Astrocyte (in vitro differentiated cells and primary cell): ENCODE data around the gene PALS2. TPM values are rescaled to one million over a fixed set of nuclear protein-coding genes. Genes with fewer than 3 reads are reported as not detected.

Experiments used
- DNase-seq: peaks from one replicate; pipeline ENCODE4 v3.0.0-alpha.2; 2010; ENCODE audit warnings: low read depth
- FAIRE-seq: peaks from 2 replicates; lab custom pipeline; 2011; peaks lifted over from hg19 to GRCh38; lab: Jason Lieb, UNC
- H2AFZ ChIP-seq: 2 replicates; pipeline ENCODE4 v1.6.0; 2012; ENCODE audit warnings: low read depth, low read length, inconsistent platforms
- H3K27ac ChIP-seq: 2 replicates; pipeline ENCODE4 v1.5.1; 2011; ENCODE audit warnings: low read depth, low read length, inconsistent platforms
- H3K27me3 ChIP-seq: 2 replicates; pipeline ENCODE4 v1.6.0; 2011; ENCODE audit warnings: low read length, inconsistent platforms; ENCODE audit not compliant: insufficient read depth
- H3K36me3 ChIP-seq: 2 replicates; pipeline ENCODE4 v1.5.1; 2011; ENCODE audit warnings: low read length, inconsistent platforms; ENCODE audit not compliant: insufficient read depth
- H3K4me1 ChIP-seq: 2 replicates; pipeline ENCODE4 v1.5.1; 2011; ENCODE audit warnings: low read length, inconsistent platforms; ENCODE audit not compliant: insufficient read depth
- H3K4me2 ChIP-seq: 2 replicates; pipeline ENCODE4 v1.6.0; 2012; ENCODE audit warnings: low read length, inconsistent platforms
- H3K4me3 ChIP-seq: 2 replicates; pipeline ENCODE4 v1.5.1; 2011; ENCODE audit warnings: low read depth, mild to moderate bottlenecking, low read length, inconsistent platforms; ENCODE audit not compliant: insufficient read depth
- H3K79me2 ChIP-seq: 2 replicates; pipeline ENCODE4 v1.6.0; 2012; ENCODE audit warnings: mild to moderate bottlenecking, low read length, inconsistent platforms; ENCODE audit not compliant: insufficient read depth
- H3K9ac ChIP-seq: 2 replicates; pipeline ENCODE4 v1.6.0; 2012; ENCODE audit warnings: mild to moderate bottlenecking, low read length, inconsistent platforms
- H3K9me3 ChIP-seq: 2 replicates; pipeline ENCODE4 v1.5.1; 2012; ENCODE audit warnings: low read depth, mild to moderate bottlenecking, low read length, inconsistent platforms; ENCODE audit not compliant: insufficient read depth
- H4K20me1 ChIP-seq: 2 replicates; pipeline ENCODE4 v1.6.0; 2012; ENCODE audit warnings: low read length, inconsistent platforms; ENCODE audit not compliant: insufficient read depth
- H3K27ac Mint-ChIP-seq: one replicate; pipeline ENCODE4 v1.8.0; 2021; ENCODE audit warnings: mild to moderate bottlenecking, mixed read lengths; ENCODE audit not compliant: unreplicated experiment
- H3K27me3 Mint-ChIP-seq: one replicate; pipeline ENCODE4 v1.8.0; 2021; ENCODE audit warnings: low read depth, mixed read lengths; ENCODE audit not compliant: unreplicated experiment
- H3K36me3 Mint-ChIP-seq: one replicate; pipeline ENCODE4 v1.8.0; 2021; ENCODE audit warnings: low read depth, mixed read lengths; ENCODE audit not compliant: unreplicated experiment
- H3K4me1 Mint-ChIP-seq: one replicate; pipeline ENCODE4 v1.8.0; 2021; ENCODE audit warnings: low read depth, mixed read lengths; ENCODE audit not compliant: unreplicated experiment
- H3K4me3 Mint-ChIP-seq: one replicate; pipeline ENCODE4 v1.8.0; 2021; ENCODE audit warnings: mild to moderate bottlenecking, moderate library complexity, mixed read lengths; ENCODE audit not compliant: unreplicated experiment
- H3K9me3 Mint-ChIP-seq: one replicate; pipeline ENCODE4 v1.8.0; 2021; ENCODE audit warnings: mild to moderate bottlenecking, mixed read lengths; ENCODE audit not compliant: unreplicated experiment
- EZH2 ChIP-seq: IDR thresholded peaks from 2 replicates; pipeline ENCODE4 v1.6.1; 2012; ENCODE audit warnings: mild to moderate bottlenecking, low read length, inconsistent platforms; ENCODE audit not compliant: insufficient read depth
- total RNA-seq: library from RNA; stranded (reverse); gene quantifications from 2 replicates; pipeline ENCODE4 v1.2.1, GENCODE V29; 2021
- TF ChIP-seq, protein P1 (sequence below): IDR thresholded peaks from 2 replicates; pipeline ENCODE4 v1.5.1; 2011; ENCODE audit warnings: low read depth, mild to moderate bottlenecking, inconsistent platforms, low read length, moderate library complexity; ENCODE audit not compliant: insufficient read depth

Gene PALS2
- total RNA-seq, 1 donor from 2014 or later = 32.7 TPM

DNA sequence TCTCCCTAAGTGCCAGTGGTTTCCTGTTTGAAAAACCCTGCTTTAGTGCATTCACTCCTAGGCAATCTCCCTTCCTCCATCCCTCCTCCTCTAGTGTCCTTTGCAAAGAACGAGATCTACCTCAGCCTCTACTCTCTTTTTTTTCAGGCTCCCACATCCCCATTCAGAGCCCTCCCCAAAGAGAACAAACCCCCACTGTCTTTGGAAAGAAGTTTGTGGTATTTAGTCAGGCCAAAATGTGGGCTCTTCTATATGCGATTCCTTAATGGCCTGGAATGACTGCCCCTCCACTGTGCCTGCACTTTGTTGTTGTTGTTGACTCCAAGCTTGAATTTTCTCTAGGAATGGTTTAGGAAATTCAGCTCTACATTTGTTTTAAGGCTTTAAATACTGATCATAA, 36.3 kb downstream of the PALS2 start:
- H2AFZ ChIP-seq = no peak overlapping the region
- Mint-ChIP-seq H3K27me3 (no peaks in the 10 kb centered on the region), H3K4me3 (no peak overlapping the region), H3K27ac (no peak overlapping the region), H3K36me3 (no peaks in the 10 kb centered on the region), H3K4me1 (peaks cover 6% of the 10 kb centered on the region), H3K9me3 (no peaks in the 10 kb centered on the region)
- H3K79me2 ChIP-seq = peaks cover 21% of the 10 kb centered on the region
- H3K9me3 ChIP-seq = no peaks in the 10 kb centered on the region
- TF ChIP-seq, protein P1, sequence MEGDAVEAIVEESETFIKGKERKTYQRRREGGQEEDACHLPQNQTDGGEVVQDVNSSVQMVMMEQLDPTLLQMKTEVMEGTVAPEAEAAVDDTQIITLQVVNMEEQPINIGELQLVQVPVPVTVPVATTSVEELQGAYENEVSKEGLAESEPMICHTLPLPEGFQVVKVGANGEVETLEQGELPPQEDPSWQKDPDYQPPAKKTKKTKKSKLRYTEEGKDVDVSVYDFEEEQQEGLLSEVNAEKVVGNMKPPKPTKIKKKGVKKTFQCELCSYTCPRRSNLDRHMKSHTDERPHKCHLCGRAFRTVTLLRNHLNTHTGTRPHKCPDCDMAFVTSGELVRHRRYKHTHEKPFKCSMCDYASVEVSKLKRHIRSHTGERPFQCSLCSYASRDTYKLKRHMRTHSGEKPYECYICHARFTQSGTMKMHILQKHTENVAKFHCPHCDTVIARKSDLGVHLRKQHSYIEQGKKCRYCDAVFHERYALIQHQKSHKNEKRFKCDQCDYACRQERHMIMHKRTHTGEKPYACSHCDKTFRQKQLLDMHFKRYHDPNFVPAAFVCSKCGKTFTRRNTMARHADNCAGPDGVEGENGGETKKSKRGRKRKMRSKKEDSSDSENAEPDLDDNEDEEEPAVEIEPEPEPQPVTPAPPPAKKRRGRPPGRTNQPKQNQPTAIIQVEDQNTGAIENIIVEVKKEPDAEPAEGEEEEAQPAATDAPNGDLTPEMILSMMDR = no peak
- no peak for TF ChIP-seq EZH2
- H3K4me3 ChIP-seq = no peak overlapping the region
- H3K4me2 ChIP-seq = no peak overlapping the region
- no peaks in the 10 kb centered on the region for H3K27me3 ChIP-seq
- no peak for DNase-seq
- no peaks in the 10 kb centered on the region for H3K4me1 ChIP-seq
- FAIRE-seq = no peak
- H3K27ac ChIP-seq = no peak overlapping the region
- no peak overlapping the region for H3K9ac ChIP-seq
- peaks cover 21% of the 10 kb centered on the region for H4K20me1 ChIP-seq
- H3K36me3 ChIP-seq = no peaks in the 10 kb centered on the region

DNA sequence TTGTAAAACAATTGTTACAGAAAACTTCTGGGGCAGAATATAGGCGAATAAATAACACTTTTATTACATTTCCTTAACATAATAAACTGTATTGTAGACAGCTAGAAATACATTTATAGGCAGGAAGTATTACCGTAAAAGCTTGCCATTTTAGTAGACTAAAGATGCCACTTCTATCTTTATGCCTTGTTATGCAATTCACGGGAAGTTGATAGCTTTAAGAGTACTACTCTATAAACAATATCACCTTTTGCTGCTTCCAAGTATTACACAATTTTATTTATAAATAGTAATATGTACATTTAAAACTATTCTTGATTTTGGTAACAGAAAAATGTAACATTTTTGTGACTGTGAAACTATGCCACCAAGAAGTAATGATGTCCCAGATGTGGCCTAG, 37.9 kb downstream of the PALS2 start:
- no peak overlapping the region for H3K27ac ChIP-seq
- H3K9ac ChIP-seq = no peak overlapping the region
- Mint-ChIP-seq H3K27ac (no peak overlapping the region), H3K4me3 (no peak overlapping the region), H3K4me1 (peaks cover 9% of the 10 kb centered on the region), H3K36me3 (no peaks in the 10 kb centered on the region), H3K9me3 (no peaks in the 10 kb centered on the region), H3K27me3 (no peaks in the 10 kb centered on the region)
- H3K4me3 ChIP-seq = no peak overlapping the region
- FAIRE-seq (no peak), DNase-seq (no peak)
- peaks cover 31% of the 10 kb centered on the region for H4K20me1 ChIP-seq
- peaks cover 21% of the 10 kb centered on the region for H3K79me2 ChIP-seq
- no peaks in the 10 kb centered on the region for H3K9me3 ChIP-seq
- TF ChIP-seq, protein P1 = no peak
- TF ChIP-seq EZH2 = no peak
- H2AFZ ChIP-seq = no peak overlapping the region
- H3K36me3 ChIP-seq = no peaks in the 10 kb centered on the region
- H3K4me1 ChIP-seq = no peaks in the 10 kb centered on the region
- no peak overlapping the region for H3K4me2 ChIP-seq
- H3K27me3 ChIP-seq = no peaks in the 10 kb centered on the region

DNA sequence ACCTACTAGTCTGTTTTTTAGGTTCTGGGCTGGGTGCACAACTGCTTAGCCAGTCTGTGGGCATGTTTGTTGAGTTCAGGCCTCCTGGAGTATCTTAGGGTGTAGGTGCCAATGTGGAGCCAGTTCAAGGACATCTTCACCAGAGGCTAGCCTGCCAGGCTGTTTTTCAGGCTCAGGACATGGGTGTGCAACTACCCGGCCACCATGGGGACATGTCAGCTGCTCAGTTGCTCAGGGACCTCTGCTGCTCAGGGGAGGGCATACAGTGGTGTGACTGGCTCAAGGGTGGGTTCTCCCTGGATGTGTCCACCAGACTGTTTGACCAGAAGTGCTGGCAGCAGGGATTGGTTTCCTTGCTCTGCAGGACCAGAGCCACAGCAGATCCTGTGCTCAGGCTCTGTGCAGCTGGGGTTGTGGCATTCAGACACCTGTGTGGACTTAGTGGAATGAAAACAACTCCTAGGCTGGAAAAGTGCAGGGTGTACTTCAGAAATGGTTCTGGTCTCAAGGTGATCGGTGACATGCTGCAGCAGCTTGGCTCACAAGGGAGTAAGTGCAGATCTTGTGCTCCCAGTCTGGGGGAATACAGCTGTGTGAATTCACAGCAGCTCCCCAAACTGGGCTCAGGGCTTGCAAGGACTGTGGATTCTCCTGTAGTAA, 44.8 kb downstream of the PALS2 start:
- no peaks in the 10 kb centered on the region for H3K4me1 ChIP-seq
- H3K9me3 ChIP-seq = no peaks in the 10 kb centered on the region
- FAIRE-seq (no peak), DNase-seq (no peak)
- H3K27me3 ChIP-seq = no peaks in the 10 kb centered on the region
- Mint-ChIP-seq H3K9me3 (peaks cover 2% of the 10 kb centered on the region), H3K27me3 (no peaks in the 10 kb centered on the region), H3K27ac (no peak overlapping the region), H3K4me1 (peaks cover 4% of the 10 kb centered on the region), H3K4me3 (no peak overlapping the region), H3K36me3 (no peaks in the 10 kb centered on the region)
- peaks cover 34% of the 10 kb centered on the region for H3K79me2 ChIP-seq
- no peak overlapping the region for H3K4me3 ChIP-seq
- no peak overlapping the region for H2AFZ ChIP-seq
- peaks cover 33% of the 10 kb centered on the region for H4K20me1 ChIP-seq
- H3K36me3 ChIP-seq = no peaks in the 10 kb centered on the region
- TF ChIP-seq, protein P1 = no peak
- no peak for TF ChIP-seq EZH2
- no peak overlapping the region for H3K4me2 ChIP-seq
- no peak overlapping the region for H3K27ac ChIP-seq
- no peak overlapping the region for H3K9ac ChIP-seq
